Uterus (tissue), 4 donors: Measurements from ENCODE around the gene AK5. TPM values are rescaled to one million over a fixed set of nuclear protein-coding genes. Genes with fewer than 3 reads are reported as not detected.

Experiments used
- DNase-seq, 2 donors: peaks; one replicate each; pipeline ENCODE4 v3.0.0-alpha.2; 2019 to 2020
- H3K27ac ChIP-seq, 2 donors: fragments of 200-600 bp; sonication (generic); 1 replicate in 1 of 2; 2 replicates in 1 of 2; pipeline ENCODE4 v1.5.1; 2016 to 2018
- H3K27me3 ChIP-seq, 2 donors: fragments of 200-600 bp; sonication (generic); one replicate each; pipeline ENCODE4 v1.5.1; 2018 to 2019; ENCODE audit warnings: control low read depth in 1 of 2
- H3K36me3 ChIP-seq, 2 donors: fragments of 200-600 bp; sonication (generic); one replicate each; pipeline ENCODE4 v1.5.1; 2019; ENCODE audit warnings: control low read depth in 1 of 2
- H3K4me1 ChIP-seq, 2 donors: fragments of 200-600 bp; sonication (generic); one replicate each; pipeline ENCODE4 v1.5.1; 2018 to 2019; ENCODE audit warnings: control low read depth in 1 of 2
- H3K4me3 ChIP-seq, 2 donors: fragments of 200-600 bp; sonication (generic); 1 replicate in 1 of 2; 2 replicates in 1 of 2; pipeline ENCODE4 v1.5.1; 2018 to 2019; ENCODE audit warnings: mild to moderate bottlenecking in 1 of 2
- H3K9me3 ChIP-seq, 2 donors: fragments of 200-600 bp; sonication (generic); one replicate each; pipeline ENCODE4 v1.5.1; 2019; ENCODE audit warnings: control low read depth in 1 of 2
- POLR2A ChIP-seq, 2 donors: fragments of 450-650 bp; IDR thresholded peaks; one replicate each; pipeline ENCODE4 v1.6.1; 2016; ENCODE audit warnings: antibody characterized with exemption in 2 of 2, mild to moderate bottlenecking in 1 of 2, moderate library complexity in 1 of 2
- intact Hi-C: fragments of 100-400 bp; cut with DNase I; formaldehyde crosslinking; loops from one replicate; pipeline ENCODE4 v1.15.1; 2023; ENCODE audit warnings: low total_unique reads
- total RNA-seq, 4 donors: library from RNA; depleted of rRNA in 3 of 4; stranded (reverse); fragments of >200 nt in 3 of 4; gene quantifications; one replicate each; pipeline versions ENCODE4 v1.1.0 to v1.2.4, GENCODE V29; 2014 to 2023
- TF ChIP-seq, protein P1 (sequence below), 4 experiments: fragments of 200-600 bp in 2 of 4; fragments of 450-650 bp in 2 of 4; sonication (generic) in 2 of 4; IDR thresholded peaks; one replicate each; pipeline ENCODE4 v1.5.1; 2016 to 2019; ENCODE audit warnings: antibody characterized with exemption in 4 of 4, mild to moderate bottlenecking in 2 of 4, moderate library complexity in 1 of 4
- donor health status: DM: yes; HTN: yes; CAD: no.

AK5 gene
- total RNA-seq, 4 donors from 2014 or later, result 0.88 to 4.6 TPM; not detected in 2

DNA sequence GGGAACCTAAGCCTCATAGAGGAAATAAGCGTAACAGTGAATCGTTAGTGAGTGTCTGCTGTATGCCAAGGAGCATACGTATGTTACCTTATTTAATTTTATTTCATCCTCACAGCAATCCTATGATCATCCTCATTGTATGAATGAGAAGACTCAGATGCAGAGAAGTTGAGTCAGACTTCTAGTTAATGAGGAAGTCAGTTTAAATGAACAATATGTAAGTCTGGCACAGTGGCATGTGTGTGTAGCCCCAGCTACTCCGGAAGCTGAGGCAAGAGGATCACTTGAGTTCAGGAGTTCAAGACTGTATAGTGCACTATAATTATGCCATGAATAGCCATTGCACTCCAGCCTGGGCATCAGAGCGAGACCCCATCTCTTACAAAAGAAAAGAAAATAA lies 252.6 kb downstream of the AK5 start:
- Histone ChIP-seq H3K27ac (no peak overlapping the region), H3K4me3 (no peak overlapping the region), H3K27me3 (no peaks in the 10 kb centered on the region), H3K9me3 (no peaks in the 10 kb centered on the region), H3K4me1 (no peaks in the 10 kb centered on the region), H3K36me3 (no peaks in the 10 kb centered on the region)
- intact Hi-C loops, result no loop called here
- TF ChIP-seq, protein P1, sequence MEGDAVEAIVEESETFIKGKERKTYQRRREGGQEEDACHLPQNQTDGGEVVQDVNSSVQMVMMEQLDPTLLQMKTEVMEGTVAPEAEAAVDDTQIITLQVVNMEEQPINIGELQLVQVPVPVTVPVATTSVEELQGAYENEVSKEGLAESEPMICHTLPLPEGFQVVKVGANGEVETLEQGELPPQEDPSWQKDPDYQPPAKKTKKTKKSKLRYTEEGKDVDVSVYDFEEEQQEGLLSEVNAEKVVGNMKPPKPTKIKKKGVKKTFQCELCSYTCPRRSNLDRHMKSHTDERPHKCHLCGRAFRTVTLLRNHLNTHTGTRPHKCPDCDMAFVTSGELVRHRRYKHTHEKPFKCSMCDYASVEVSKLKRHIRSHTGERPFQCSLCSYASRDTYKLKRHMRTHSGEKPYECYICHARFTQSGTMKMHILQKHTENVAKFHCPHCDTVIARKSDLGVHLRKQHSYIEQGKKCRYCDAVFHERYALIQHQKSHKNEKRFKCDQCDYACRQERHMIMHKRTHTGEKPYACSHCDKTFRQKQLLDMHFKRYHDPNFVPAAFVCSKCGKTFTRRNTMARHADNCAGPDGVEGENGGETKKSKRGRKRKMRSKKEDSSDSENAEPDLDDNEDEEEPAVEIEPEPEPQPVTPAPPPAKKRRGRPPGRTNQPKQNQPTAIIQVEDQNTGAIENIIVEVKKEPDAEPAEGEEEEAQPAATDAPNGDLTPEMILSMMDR (IDR thresholded peaks at IDR 0.05), result no peak
- TF ChIP-seq POLR2A (IDR thresholded peaks at IDR 0.05), result no peak
- no peak for DNase-seq

DNA sequence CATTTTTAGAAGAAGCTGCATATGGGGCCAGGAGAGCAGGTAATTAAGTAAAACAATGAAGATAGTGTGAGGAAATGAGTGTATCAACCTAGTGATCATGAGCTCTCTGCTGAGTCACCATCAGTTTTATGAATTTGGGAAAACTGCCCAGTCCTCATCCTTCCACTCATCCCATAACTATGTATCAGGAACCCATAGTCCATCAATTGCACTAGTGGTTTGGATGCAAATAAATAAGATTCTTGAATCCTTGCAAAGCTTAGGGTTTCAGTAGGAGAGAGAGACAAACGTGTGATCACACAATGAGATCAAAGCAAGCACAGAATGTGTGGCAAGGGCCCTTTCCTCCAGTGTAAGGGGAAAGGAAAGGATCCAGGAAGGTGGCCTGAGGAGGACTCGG lies 255.0 kb downstream of the AK5 start:
- H3K4me1 ChIP-seq, result no peaks in the 10 kb centered on the region
- intact Hi-C loops, result no loop called here
- no peak overlapping the region for H3K27ac ChIP-seq
- H3K4me3 ChIP-seq, result no peak overlapping the region
- no peaks in the 10 kb centered on the region for H3K36me3 ChIP-seq
- TF ChIP-seq POLR2A (IDR thresholded peaks at IDR 0.05), result no peak
- TF ChIP-seq, protein P1 (IDR thresholded peaks at IDR 0.05), result no peak
- no peak for DNase-seq
- no peaks in the 10 kb centered on the region for H3K27me3 ChIP-seq
- H3K9me3 ChIP-seq, result no peaks in the 10 kb centered on the region

DNA sequence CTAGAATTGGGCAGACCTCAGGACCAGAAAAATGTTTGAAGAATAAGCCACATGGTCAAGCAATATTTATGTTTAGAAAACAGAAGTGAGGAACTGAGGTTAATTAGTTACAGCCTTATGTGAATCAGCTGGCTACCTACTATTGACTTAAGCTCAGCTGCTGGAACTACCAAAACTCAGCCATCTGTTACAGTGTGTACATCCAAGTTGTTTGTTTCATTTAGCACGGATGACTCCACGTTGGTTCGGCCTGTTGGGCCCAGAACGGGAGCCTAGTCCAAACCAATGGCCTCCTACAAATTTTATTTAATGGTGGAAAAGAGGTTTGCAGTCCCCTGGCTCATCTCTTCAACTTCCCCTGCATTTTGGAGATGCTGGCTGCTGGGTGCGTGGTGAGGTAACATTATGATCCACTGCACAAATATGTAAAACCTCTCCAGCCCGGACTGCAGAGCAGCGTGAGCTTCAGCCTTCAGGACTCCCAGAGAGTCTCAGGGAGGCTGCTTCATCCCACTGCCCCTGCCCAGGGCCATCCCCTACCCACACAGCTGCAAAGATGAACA lies 257.2 kb downstream of the AK5 start:
- no peaks in the 10 kb centered on the region for H3K4me1 ChIP-seq
- intact Hi-C loops, result no loop called here
- H3K4me3 ChIP-seq, result no peak overlapping the region
- TF ChIP-seq, protein P1 (IDR thresholded peaks at IDR 0.05), result no peak
- TF ChIP-seq POLR2A (IDR thresholded peaks at IDR 0.05), result no peak
- H3K27me3 ChIP-seq, result no peaks in the 10 kb centered on the region
- H3K36me3 ChIP-seq, result no peaks in the 10 kb centered on the region
- peak; percentile 52 to 56 for DNase-seq
- H3K9me3 ChIP-seq, result no peaks in the 10 kb centered on the region
- peak overlapping the region; percentile 46 to 52 for H3K27ac ChIP-seq

DNA sequence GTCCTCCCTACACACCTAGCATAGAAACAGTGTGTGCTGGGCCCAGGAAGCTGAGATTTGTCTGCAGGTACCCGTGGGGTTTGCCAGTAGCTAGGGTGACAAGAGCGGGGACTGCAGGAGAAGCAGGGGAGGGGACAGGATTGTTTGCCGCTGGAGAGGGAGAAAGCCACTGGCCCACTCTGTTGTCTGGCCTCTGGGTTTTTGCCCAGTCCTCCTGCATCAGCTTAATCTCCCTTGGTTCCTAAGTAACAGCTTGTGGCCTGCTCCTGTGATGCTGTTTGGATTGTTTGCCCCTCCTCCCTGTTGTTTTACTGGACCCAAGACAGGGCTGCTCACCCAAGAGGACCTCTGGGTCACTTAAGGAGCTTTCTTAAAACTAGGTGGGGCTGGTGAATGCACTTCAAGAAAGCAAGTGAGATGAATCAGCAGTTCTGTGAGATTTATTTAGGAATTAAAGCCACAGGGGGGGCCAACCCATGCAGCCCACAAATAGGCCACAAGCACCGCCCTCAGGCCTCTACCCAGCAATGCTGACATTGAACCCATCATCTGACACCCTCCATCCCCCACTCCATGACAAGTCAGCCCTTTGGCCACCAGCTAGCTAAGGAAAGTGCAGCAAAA lies 257.8 kb downstream of the AK5 start:
- Histone ChIP-seq H3K27ac (peak overlapping the region; percentile 46 to 52), H3K4me3 (no peak overlapping the region), H3K4me1 (no peaks in the 10 kb centered on the region), H3K27me3 (no peaks in the 10 kb centered on the region), H3K36me3 (no peaks in the 10 kb centered on the region), H3K9me3 (no peaks in the 10 kb centered on the region)
- intact Hi-C loops, result no loop called here
- TF ChIP-seq POLR2A (IDR thresholded peaks at IDR 0.05), result no peak
- TF ChIP-seq, protein P1 (IDR thresholded peaks at IDR 0.05), result no peak
- DNase-seq, result no peak

DNA sequence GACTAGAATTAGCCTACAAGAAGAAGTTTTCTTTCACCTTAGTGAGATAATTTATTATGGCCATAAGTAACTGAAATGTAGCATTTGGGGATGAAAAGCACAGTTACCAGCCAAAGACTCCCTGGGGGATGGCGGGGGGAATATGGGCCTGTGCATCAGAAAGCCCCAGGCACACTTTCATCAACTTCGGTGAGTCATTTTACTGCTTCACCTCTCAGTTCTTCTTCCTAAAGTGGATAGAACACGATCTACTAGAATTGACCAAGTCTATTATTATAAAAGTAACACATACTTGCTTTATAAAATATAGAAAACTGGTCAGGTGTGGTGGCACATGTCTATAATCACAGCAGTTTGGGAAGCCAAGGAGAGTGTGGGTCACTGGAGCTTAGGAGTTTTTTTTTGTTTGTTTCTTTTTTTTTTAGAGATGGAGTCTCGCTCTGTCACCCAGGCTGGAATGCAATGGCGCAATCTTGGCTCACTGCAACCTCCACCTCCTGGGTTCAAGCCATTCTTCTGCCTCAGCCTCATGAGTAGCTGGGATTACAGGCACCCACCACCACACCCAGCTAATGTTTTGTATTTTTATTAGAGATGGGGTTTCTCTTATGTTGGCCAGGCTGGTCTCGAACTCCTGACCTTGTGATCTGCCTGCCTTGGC lies 258.8 kb downstream of the AK5 start:
- intact Hi-C loops, result no loop called here
- no peak overlapping the region for H3K27ac ChIP-seq
- H3K4me3 ChIP-seq, result no peak overlapping the region
- no peak for TF ChIP-seq POLR2A (IDR thresholded peaks at IDR 0.05)
- TF ChIP-seq, protein P1 (IDR thresholded peaks at IDR 0.05), result no peak
- no peaks in the 10 kb centered on the region for H3K9me3 ChIP-seq
- DNase-seq, result no peak
- no peaks in the 10 kb centered on the region for H3K27me3 ChIP-seq
- H3K36me3 ChIP-seq, result no peaks in the 10 kb centered on the region
- H3K4me1 ChIP-seq, result no peaks in the 10 kb centered on the region
